D721Med (cell line): Measurements from ENCODE around the gene TMCC3.
"Not testable (repeated sequence)": the region's sequence is repeated elsewhere in the genome, so short reads cannot be mapped to it uniquely, and the experiment has no call there.

Source experiments
- DNase-seq: peaks from one replicate; pipeline ENCODE4 v3.0.0; 2011; ENCODE audit warnings: low spot score; ENCODE audit not compliant: insufficient read length
- FAIRE-seq: peaks from 2 replicates; lab custom pipeline; 2011; peaks lifted over from hg19 to GRCh38; lab: Jason Lieb, UNC
- CTCF ChIP-seq: IDR thresholded peaks from 2 replicates; pipeline ENCODE4 v1.5.1; 2012; ENCODE audit warnings: mild to moderate bottlenecking, control low read depth; ENCODE audit not compliant: insufficient read depth; ENCODE audit errors: missing control alignments

TMCC3 gene

GRCh38 chr12:94650143-94651056 lies at the start of gene TMCC3:
TSS of gene TMCC3 (minus strand) at chr12:94650557. CDS start at chr12:94650430, 127 bp downstream.
- no peak for FAIRE-seq
- peak; percentile 32 for DNase-seq
- no peak for TF ChIP-seq CTCF

GRCh38 chr12:94699801-94700200 lies 49.4 kb upstream of the TMCC3 start:
- no peak for TF ChIP-seq CTCF
- DNase-seq, result no peak
- no peak for FAIRE-seq

GRCh38 chr12:94698578-94698977 lies 48.2 kb upstream of the TMCC3 start:
- no peak for TF ChIP-seq CTCF
- no peak for FAIRE-seq

GRCh38 chr12:94697631-94698030 lies 47.3 kb upstream of the TMCC3 start:
- no peak for FAIRE-seq
- DNase-seq, result no peak
- TF ChIP-seq CTCF, result no peak

More at GRCh38 chr12:94698578-94698977, 48.2 kb upstream of the TMCC3 start:
- DNase-seq, result no peak

GRCh38 chr12:94694732-94695131 lies 44.4 kb upstream of the TMCC3 start:
- DNase-seq, result no peak
- TF ChIP-seq CTCF, result no peak
- no peak for FAIRE-seq

- DNase-seq, FAIRE-seq: not testable (repeated sequence)
Observed at GRCh38 chr12:94692826-94693225, 42.5 kb upstream of the TMCC3 start.

- no peak for TF ChIP-seq CTCF
- FAIRE-seq, result no peak
- no peak for DNase-seq
Observed at GRCh38 chr12:94690198-94690771, 39.9 kb upstream of the TMCC3 start.
